Naive thymus-derived CD8-positive, alpha-beta T cell (primary cell): Measurements from ENCODE around the gene XRCC1. TPM values are rescaled to one million over a fixed set of nuclear protein-coding genes. Genes with fewer than 3 reads are reported as not detected.
"Not testable (repeated sequence)": the region's sequence is repeated elsewhere in the genome, so short reads cannot be mapped to it uniquely, and the experiment has no call there.

ENCODE experiments used
- ATAC-seq, 2 donors: fragments of 150-1000 bp; cut with Tn5 transposase in 1 of 2; sonication (Bioruptor Pico), chemical (Tn5 transposase) in 1 of 2; 1 replicate in 1 of 2; 2 replicates in 1 of 2; pipeline ENCODE4 v1.10.0; 2021; ENCODE audit warnings: mild to moderate bottlenecking in 2 of 2, moderate library complexity in 2 of 2
- POLR2A ChIA-PET: fragments of 350-600 bp; sonication (Branson Sonifier 250); formaldehyde crosslinking; loops from one replicate; lab custom pipeline; 2021; ENCODE audit warnings: antibody characterized with exemption; lab: Charles Lee
- DNase-seq, 10 donors: peaks; one replicate each; pipeline versions ENCODE4 v3.0.0 to v3.0.0-alpha.2; 2020 to 2022
- H3K27ac Mint-ChIP-seq, 10 donors: one replicate each; pipeline ENCODE4 v1.8.0; 2020 to 2022; ENCODE audit warnings: mild to moderate bottlenecking in 10 of 10, mixed read lengths in 10 of 10, moderate library complexity in 4 of 10, inconsistent platforms in 1 of 10
- H3K27me3 Mint-ChIP-seq, 5 donors: one replicate each; pipeline ENCODE4 v1.8.0; 2021 to 2022; ENCODE audit warnings: mixed read lengths in 5 of 5
- H3K36me3 Mint-ChIP-seq, 3 donors: one replicate each; pipeline ENCODE4 v1.8.0; 2020 to 2022; ENCODE audit warnings: mixed read lengths in 3 of 3, mild to moderate bottlenecking in 2 of 3, inconsistent platforms in 1 of 3
- H3K4me1 Mint-ChIP-seq, 4 donors: one replicate each; pipeline ENCODE4 v1.8.0; 2021 to 2022; ENCODE audit warnings: mixed read lengths in 4 of 4
- H3K4me3 Mint-ChIP-seq, 10 donors: one replicate each; pipeline ENCODE4 v1.8.0; 2020 to 2022; ENCODE audit warnings: mild to moderate bottlenecking in 10 of 10, mixed read lengths in 10 of 10, moderate library complexity in 6 of 10, inconsistent platforms in 1 of 10
- H3K9me3 Mint-ChIP-seq, 9 donors: one replicate each; pipeline ENCODE4 v1.8.0; 2020 to 2022; ENCODE audit warnings: mixed read lengths in 9 of 9, mild to moderate bottlenecking in 3 of 9, inconsistent platforms in 1 of 9, moderate library complexity in 1 of 9
- polyA plus RNA-seq, 3 donors: library from polyadenylated mRNA; unstranded; fragments of 300-500 nt; fragmentation: Illumina TruSeq; gene quantifications; one replicate each; pipeline ENCODE4 v1.2.3, GENCODE V29; 2021
- total RNA-seq, 8 experiments: library from RNA in 2 of 8; stranded (reverse) in 2 of 8; gene quantifications; one replicate each; pipeline ENCODE4 v1.2.3 and lab custom pipeline; 2021 to 2026

The XRCC1 gene
- total and polyA plus RNA-seq, 5 experiments from 2014 or later, result 16.8 to 39.0 (median 34.6) TPM

DNA sequence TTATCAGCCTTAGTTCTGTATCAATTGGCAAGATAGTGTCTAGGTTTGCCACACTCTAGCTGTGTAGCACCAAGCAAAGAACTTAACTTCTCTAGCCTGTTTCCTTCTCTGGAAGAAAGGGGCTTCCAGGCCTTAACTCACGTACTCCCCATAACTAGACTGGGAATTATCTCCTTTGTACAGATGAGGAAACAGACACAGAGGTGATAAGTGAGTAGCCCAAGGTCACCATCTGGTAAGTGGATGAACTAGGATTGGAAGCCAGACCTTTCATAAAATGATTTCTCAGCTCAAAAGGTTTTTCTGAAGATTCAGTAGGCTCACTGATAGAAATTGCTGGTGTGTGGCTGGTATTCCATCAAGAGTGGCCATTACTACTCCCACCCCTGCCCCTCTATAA is 41.0 kb upstream of the XRCC1 start:
- Mint-ChIP-seq H3K27me3 (no peaks in the 10 kb centered on the region), H3K27ac (peak overlapping the region in 4 of 10 donors; percentile 22 to 71 (median 46)), H3K9me3 (no peaks in the 10 kb centered on the region), H3K36me3 (peaks cover 0 to 30% (median 10%) of the 10 kb centered on the region in 3 donors), H3K4me1 (peaks cover 39 to 70% (median 51%) of the 10 kb centered on the region in 4 donors), H3K4me3 (no peak overlapping the region)
- ATAC-seq (no peak), DNase-seq (no peak)
- POLR2A ChIA-PET, result interaction anchor here (0.6 to 3.1 kb wide), 2 partner anchors 10 to 1946 kb away, joined by 7 to 12 read pairs; no protein-coding TSS in a partner anchor

DNA sequence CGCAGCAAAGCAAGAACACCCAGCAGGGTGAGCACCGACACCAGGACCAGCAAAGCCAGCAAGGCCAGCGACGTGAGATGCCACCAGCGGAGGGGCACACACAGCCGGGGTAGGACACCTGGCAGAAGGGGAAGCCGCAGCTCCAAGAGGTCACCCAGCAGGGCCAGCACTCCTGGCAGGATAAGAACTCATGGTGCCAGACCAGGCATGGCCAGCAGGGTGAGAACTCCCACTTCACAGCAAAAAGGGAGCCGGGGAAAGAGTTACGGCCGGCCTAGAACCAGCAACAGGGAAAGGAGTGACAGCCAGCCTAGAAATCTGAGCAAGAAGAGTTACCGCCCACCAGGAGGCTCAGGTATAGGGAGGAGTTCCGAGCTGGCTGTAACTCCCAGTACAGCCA is 37.0 kb upstream of the XRCC1 start:
- POLR2A ChIA-PET, result no interaction called here
- DNase-seq, result no peak
- Mint-ChIP-seq H3K27me3 (no peaks in the 10 kb centered on the region), H3K27ac (peak overlapping the region in 4 of 10 donors; percentile 43 to 82 (median 61)), H3K4me3 (no peak overlapping the region), H3K4me1 (peaks cover 28 to 63% (median 50%) of the 10 kb centered on the region in 4 donors), H3K36me3 (peaks cover 0 to 50% (median 10%) of the 10 kb centered on the region in 3 donors), H3K9me3 (no peaks in the 10 kb centered on the region)
- ATAC-seq, result no peak

- POLR2A ChIA-PET, result interaction anchor here (0.7 kb wide), 1 partner anchor 8 kb away, joined by 4 read pairs; no protein-coding TSS in a partner anchor
- Mint-ChIP-seq H3K27me3 (no peaks in the 10 kb centered on the region), H3K36me3 (peaks cover 0 to 54% (median 10%) of the 10 kb centered on the region in 3 donors), H3K4me1 (peaks cover 27 to 64% (median 51%) of the 10 kb centered on the region in 4 donors), H3K27ac (peak within 1 kb of the TSS in 9 of 10 donors; percentile 43 to 86 (median 73)), H3K4me3 (peak within 1 kb of the TSS in 1 of 10 donors; percentile 22), H3K9me3 (no peaks in the 10 kb centered on the region)
- no peak for DNase-seq
- ATAC-seq, result no peak
Measured at GRCh38 chr19:43611788-43612187, 36.5 kb upstream of the XRCC1 start, which contains the start of gene SRRM5. TSS of gene SRRM5 (plus strand) at chr19:43612088. CDS start at chr19:43612122, 34 bp downstream.

GRCh38 chr19:43610493-43610892 is 35.2 kb upstream of the XRCC1 start:
- no peak for ATAC-seq
- H3K27ac Mint-ChIP-seq, result peak overlapping the region in 7 of 10 donors; percentile 30 to 82 (median 54)
- H3K9me3 Mint-ChIP-seq, result no peaks in the 10 kb centered on the region
- DNase-seq, result no peak
- POLR2A ChIA-PET, result no interaction called here
- H3K4me3 Mint-ChIP-seq, result no peak overlapping the region
- H3K4me1 Mint-ChIP-seq, result peaks cover 19 to 55% (median 45%) of the 10 kb centered on the region in 4 donors
- H3K36me3 Mint-ChIP-seq, result peaks cover 0 to 56% (median 10%) of the 10 kb centered on the region in 3 donors
- H3K27me3 Mint-ChIP-seq, result no peaks in the 10 kb centered on the region

DNA sequence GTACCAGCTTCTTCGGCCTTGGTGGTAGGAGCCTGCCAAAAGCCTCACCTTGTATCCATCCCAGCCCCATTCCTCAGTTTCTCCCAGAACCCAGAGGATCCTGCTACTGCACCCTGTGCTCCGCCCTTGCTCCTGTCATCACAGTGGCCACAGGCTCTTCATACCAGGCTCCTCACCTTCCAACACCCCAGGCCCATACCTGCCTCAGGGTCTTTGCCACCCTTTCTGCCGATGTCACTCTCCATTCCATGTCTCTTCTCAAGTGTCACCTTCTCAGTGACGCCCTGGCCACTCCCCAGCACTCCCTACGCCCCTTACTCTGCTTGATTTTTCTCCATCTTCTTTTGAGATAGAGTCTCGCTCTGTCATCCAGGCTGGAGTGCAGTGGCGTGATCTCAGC is 34.5 kb upstream of the XRCC1 start:
- Mint-ChIP-seq H3K36me3 (peaks cover 0 to 56% (median 10%) of the 10 kb centered on the region in 3 donors), H3K4me1 (peaks cover 21 to 52% (median 45%) of the 10 kb centered on the region in 4 donors), H3K4me3 (no peak overlapping the region), H3K27me3 (no peaks in the 10 kb centered on the region), H3K27ac (peak overlapping the region in 6 of 10 donors; percentile 19 to 82 (median 68)), H3K9me3 (no peaks in the 10 kb centered on the region)
- POLR2A ChIA-PET, result interaction anchor here (0.6 kb wide), 2 partner anchors 154 to 1352 kb away, joined by 3 to 7 read pairs; no protein-coding TSS in a partner anchor
- DNase-seq, result no peak
- ATAC-seq, result no peak

GRCh38 chr19:43607238-43608205 is 32.2 kb upstream of the XRCC1 start:
- peak in 1 of 2 donors; percentile 44 for ATAC-seq
- Mint-ChIP-seq H3K4me3 (peak overlapping the region in 7 of 10 donors; percentile 13 to 72 (median 27)), H3K27me3 (no peaks in the 10 kb centered on the region), H3K36me3 (peaks cover 0 to 43% (median 4%) of the 10 kb centered on the region in 3 donors), H3K27ac (peak overlapping the region; percentile 11 to 90 (median 76)), H3K4me1 (peaks cover 21 to 30% (median 27%) of the 10 kb centered on the region in 4 donors), H3K9me3 (no peaks in the 10 kb centered on the region)
- DNase-seq, result no peak
- POLR2A ChIA-PET, result interaction anchor here (1.9 kb wide), 1 partner anchor 10 kb away, joined by 12 read pairs; no protein-coding TSS in a partner anchor

DNA sequence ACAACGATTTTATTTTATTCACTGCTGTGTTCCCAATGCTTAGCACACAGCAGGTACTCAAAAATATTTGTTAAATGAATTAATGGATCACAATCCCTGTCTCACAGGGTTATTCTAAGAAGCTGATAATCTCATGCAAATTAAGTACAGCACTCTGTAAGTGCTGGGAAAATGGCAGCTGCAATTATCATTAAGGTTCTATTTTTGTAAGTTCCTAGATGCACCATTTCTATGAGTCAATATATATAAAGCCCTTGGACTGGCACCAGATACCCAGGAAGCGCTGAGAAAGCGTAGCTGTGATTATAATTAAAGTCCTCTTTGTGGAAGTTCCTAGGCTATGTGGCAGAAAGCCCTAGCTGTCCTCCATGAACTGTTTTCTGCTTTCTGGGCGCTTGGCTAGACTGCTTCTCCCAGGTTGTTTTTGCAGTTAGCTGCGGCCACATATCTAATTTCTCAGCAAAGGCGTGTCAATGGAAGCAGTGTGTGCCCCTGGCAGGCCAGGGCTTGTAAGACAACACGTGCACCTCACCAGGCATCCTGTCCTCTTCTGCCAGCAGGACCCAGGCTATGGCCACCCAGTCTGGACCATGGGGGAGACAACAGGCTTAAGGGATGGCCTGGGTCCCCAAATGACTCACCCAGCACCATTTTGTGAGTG is 31.4 kb upstream of the XRCC1 start:
- peaks cover 0 to 40% (median under 1%) of the 10 kb centered on the region in 3 donors for H3K36me3 Mint-ChIP-seq
- no peak for ATAC-seq
- H3K4me1 Mint-ChIP-seq, result peaks cover 18 to 23% (median 22%) of the 10 kb centered on the region in 4 donors
- no peak for DNase-seq
- peak overlapping the region in 2 of 10 donors; percentile 16 to 20 for H3K4me3 Mint-ChIP-seq
- POLR2A ChIA-PET, result interaction anchor here (0.6 to 1.9 kb wide), 3 partner anchors 10 to 1299 kb away, joined by 3 to 12 read pairs (median 3); partner anchors contain the start of genes IRGQ and ZNF576
- H3K27ac Mint-ChIP-seq, result peak overlapping the region in 8 of 10 donors; percentile 35 to 90 (median 70)
- H3K9me3 Mint-ChIP-seq, result no peaks in the 10 kb centered on the region
- no peaks in the 10 kb centered on the region for H3K27me3 Mint-ChIP-seq

DNA sequence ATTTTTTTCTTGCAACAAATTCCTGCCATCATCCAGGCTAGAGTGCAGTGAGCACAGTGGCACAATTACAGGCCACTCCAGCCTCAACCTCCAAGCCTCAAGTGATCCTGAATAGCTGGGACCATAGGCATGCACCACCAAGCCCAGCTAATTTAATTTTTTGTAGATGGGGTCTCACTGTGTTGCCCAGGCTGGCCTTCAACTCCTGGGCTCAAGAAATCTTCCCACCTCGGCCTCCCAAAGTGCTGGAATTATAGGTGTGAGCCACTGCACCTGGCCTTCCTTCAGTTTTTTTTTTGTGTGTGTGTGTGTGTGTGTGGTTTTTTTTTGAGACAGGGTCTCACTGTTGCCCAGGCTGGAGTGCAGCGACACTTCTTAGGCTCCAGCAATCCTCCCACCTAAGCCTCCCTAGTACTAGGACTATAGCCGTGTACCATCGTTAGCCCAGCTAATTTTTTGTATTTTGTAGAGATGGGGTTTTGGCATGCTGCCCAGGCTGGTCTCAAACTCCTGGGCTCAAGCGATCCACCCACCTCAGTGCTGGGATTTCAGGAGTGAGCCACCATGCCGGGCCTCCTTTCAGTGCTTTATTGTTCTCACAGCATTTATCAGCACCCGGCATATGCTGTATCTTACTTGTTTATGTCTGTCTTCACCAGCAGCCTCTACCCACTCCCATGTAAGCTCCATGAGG is 30.7 kb upstream of the XRCC1 start:
- Mint-ChIP-seq H3K36me3 (peaks cover 0 to 37% (median 0%) of the 10 kb centered on the region in 3 donors), H3K4me1 (peaks cover 17 to 23% (median 20%) of the 10 kb centered on the region in 4 donors), H3K4me3 (no peak overlapping the region), H3K27ac (peak overlapping the region in 7 of 10 donors; percentile 23 to 85 (median 65)), H3K9me3 (no peaks in the 10 kb centered on the region), H3K27me3 (no peaks in the 10 kb centered on the region)
- ATAC-seq (no peak), DNase-seq (no peak)
- POLR2A ChIA-PET, result interaction anchor here (0.6 to 1.9 kb wide), 3 partner anchors 10 to 1298 kb away, joined by 3 to 12 read pairs (median 3); partner anchors contain the start of genes IRGQ and ZNF576

DNA sequence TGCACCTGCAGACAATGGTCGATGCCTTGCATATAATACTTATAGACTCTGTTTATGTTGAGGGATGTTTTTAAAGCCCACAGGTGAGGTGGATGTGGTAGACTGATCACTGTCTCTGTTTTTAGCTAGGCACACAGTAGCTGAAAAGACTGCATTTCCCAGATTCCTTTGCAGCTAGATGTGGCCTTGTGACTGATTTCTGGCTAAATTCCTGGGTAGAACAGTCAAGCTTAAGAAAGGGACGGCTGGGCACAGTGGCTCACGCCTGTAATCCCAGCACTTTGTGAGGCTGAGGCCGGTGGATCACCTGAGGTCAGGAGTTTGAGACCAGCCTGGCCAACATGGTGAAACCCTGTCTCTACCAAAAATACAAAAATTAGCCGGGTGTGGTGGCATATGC is 25.0 kb upstream of the XRCC1 start:
- H3K27ac Mint-ChIP-seq, result peak overlapping the region in 3 of 10 donors; percentile 57 to 79 (median 64)
- H3K4me3 Mint-ChIP-seq, POLR2A ChIA-PET, ATAC-seq, H3K27me3 Mint-ChIP-seq, H3K9me3 Mint-ChIP-seq, DNase-seq: not testable (repeated sequence)
- H3K36me3 Mint-ChIP-seq, result peaks cover 0 to 39% (median 0%) of the 10 kb centered on the region in 3 donors
- peaks cover 23 to 37% (median 36%) of the 10 kb centered on the region in 4 donors for H3K4me1 Mint-ChIP-seq

DNA sequence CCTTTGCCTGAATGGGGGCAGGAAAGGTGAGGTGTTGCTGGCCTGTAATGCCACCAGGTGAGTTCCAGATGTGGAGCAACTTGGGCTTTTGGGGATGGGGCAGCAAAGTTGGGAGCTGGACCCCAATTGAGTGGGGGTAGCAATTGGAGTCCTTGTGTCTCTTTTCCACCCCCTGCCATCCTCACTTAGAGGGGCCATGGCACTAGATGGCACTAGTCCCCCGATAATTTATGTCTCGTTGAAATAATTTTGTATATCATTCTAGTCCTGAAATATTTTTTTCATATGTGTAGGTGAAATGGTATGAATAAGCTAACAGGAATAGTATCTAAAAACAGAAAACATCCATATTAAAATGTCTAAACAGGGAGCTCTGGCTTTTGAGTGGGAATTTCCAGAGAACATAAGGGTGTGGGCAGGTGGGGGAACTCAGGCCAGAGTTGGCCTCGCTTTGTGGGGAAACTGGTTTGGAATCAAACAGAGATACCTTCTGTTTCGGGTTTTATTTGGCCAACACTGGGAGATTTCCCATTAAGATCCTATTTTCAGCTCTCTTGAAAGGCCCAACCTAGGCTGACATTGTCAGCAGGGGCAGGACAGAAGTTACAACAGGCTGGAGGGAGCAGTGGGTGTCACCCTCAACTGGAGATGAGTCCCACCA is 24.4 kb upstream of the XRCC1 start:
- peaks cover 0 to 39% (median 0%) of the 10 kb centered on the region in 3 donors for H3K36me3 Mint-ChIP-seq
- POLR2A ChIA-PET, result no interaction called here
- H3K4me1 Mint-ChIP-seq, result peaks cover 23 to 42% (median 37%) of the 10 kb centered on the region in 4 donors
- peak overlapping the region in 1 of 10 donors; percentile 60 for H3K4me3 Mint-ChIP-seq
- peak overlapping the region in 4 of 10 donors; percentile 50 to 79 (median 60) for H3K27ac Mint-ChIP-seq
- no peaks in the 10 kb centered on the region for H3K9me3 Mint-ChIP-seq
- ATAC-seq (no peak), DNase-seq (no peak)
- peaks cover 0 to 2% (median 0%) of the 10 kb centered on the region in 5 donors for H3K27me3 Mint-ChIP-seq
